ENCODE results near the gene HEBP1.

Gene HEBP1

DNA sequence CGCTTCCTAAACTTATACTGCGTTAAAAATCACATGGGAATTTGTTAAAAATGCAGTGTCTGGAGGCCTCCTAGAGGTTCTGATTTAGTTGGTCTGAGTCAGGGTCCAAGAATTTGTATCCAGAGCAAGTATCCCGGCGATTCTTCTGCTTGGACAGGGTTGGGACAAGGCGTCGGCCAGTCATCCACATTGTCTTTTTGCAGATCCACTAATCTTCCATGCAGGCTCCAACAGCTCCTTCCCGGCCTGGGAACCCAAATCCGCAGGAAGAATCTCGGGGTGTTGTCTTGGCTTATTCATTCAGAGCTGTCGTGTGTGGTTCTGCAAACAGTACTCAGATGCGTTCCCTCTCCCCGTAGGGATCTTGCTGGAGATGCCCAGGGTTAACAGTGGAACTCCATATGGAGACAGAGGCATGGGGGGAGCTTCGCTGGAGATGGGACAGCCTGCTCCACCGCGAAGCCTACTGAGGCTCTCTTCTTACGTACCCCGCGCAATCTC, 73.4 kb downstream of the HEBP1 start:
- no peaks in the 10 kb centered on the region for H3K36me3 ChIP-seq
- H4K20me1 ChIP-seq = no peaks in the 10 kb centered on the region
- no peaks in the 10 kb centered on the region for H3K27me3 ChIP-seq
- no peak overlapping the region for H3K4me2 ChIP-seq
- no peak for TF ChIP-seq Cebpa-rat (IDR thresholded peaks at IDR 0.05)
- H3K4me3 ChIP-seq = no peak overlapping the region
- no peak overlapping the region for H3K9ac ChIP-seq
- peaks cover 4 to 13% (median 9%) of the 10 kb centered on the region in 10 experiments; a peak in 15 of 20 replicates for H3K4me1 ChIP-seq
- H3K9me3 ChIP-seq (replicated peaks in 1 of 11) = peaks cover 0 to 18% (median 8%) of the 10 kb centered on the region in 11 experiments; a peak in 13 of 22 replicates
- H3K27ac ChIP-seq = no peak overlapping the region

DNA sequence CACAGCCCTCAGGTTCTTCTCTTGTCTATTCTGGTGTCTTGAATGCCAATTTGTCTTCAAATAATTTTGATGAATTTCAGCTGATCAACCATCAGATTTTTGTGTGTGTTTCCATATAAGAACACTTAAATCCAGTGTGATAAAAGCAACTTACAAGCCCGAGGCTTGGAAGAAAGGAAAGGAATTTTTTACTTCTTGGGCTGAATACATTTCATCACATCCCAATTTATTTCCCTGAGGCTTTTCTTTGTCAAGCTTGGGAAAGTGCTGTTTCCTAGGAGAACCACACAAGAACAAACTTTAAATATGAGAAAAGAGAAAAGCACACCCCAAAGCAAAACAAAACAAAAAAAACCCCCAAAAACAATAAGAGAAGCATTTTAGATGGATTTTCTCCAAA, 74.7 kb downstream of the HEBP1 start:
- Histone ChIP-seq H3K9me3 (replicated peaks in 1 of 11) (peaks cover 0 to 18% (median 8%) of the 10 kb centered on the region in 11 experiments; a peak in 13 of 22 replicates), H3K4me2 (no peak overlapping the region), H3K27ac (no peak overlapping the region), H3K4me1 (peaks cover 4 to 18% (median 8%) of the 10 kb centered on the region in 10 experiments; a peak in 15 of 20 replicates), H4K20me1 (no peaks in the 10 kb centered on the region), H3K9ac (no peak overlapping the region), H3K27me3 (no peaks in the 10 kb centered on the region), H3K36me3 (no peaks in the 10 kb centered on the region), H3K4me3 (no peak overlapping the region)
- TF ChIP-seq Cebpa-rat (IDR thresholded peaks at IDR 0.05) = no peak

Data from BLaER1 treated with 17β-estradiol and CSF1 and Interleukin-3, amounts not matched to agents 10 nM and 100 nM (cell line).